Fibroblast of lung (primary cell): ENCODE results near the gene CAMTA1. TPM values are rescaled to one million over a fixed set of nuclear protein-coding genes. Genes with fewer than 3 reads are reported as not detected.
A peak's percentile ranks its signal among the peaks of the same experiment; 100 is the strongest.

Experiments
- DNase-seq, 2 donors: peaks; one replicate each; pipeline versions ENCODE4 v3.0.0 to v3.0.0-alpha.2; 2010; ENCODE audit warnings: low read depth in 2 of 2
- H2AFZ ChIP-seq: 2 replicates; pipeline ENCODE4 v1.5.1; 2012; ENCODE audit warnings: low read length, control low read depth, inconsistent platforms
- H3K27ac ChIP-seq: 2 replicates; pipeline ENCODE4 v1.5.1; 2011; ENCODE audit warnings: low read length, control low read depth; ENCODE audit not compliant: insufficient read depth
- H3K27me3 ChIP-seq: 2 replicates; pipeline ENCODE4 v1.5.1; 2011; ENCODE audit warnings: mild to moderate bottlenecking, low read length; ENCODE audit not compliant: control insufficient read depth, insufficient read depth
- H3K36me3 ChIP-seq: 2 replicates; pipeline ENCODE4 v1.5.1; 2011; ENCODE audit warnings: low read length; ENCODE audit not compliant: control insufficient read depth, insufficient read depth
- H3K4me1 ChIP-seq: 2 replicates; pipeline ENCODE4 v1.5.1; 2011; ENCODE audit warnings: low read length; ENCODE audit not compliant: control insufficient read depth, insufficient read depth; ENCODE audit errors: extremely low read depth
- H3K4me2 ChIP-seq: 2 replicates; pipeline ENCODE4 v1.5.1; 2011; ENCODE audit warnings: low read length, control low read depth; ENCODE audit not compliant: insufficient read depth; ENCODE audit errors: extremely low read depth
- H3K4me3 ChIP-seq, 4 experiments: fragments of 200-600 bp in 1 of 4; sonication (generic) in 1 of 4; replicated peaks in 1 of 4; 2 replicates each; pipeline ENCODE4 v1.5.1; 2011 to 2016; ENCODE audit warnings: low read length in 4 of 4, low read depth in 3 of 4, mild to moderate bottlenecking in 3 of 4, control low read depth in 2 of 4, inconsistent platforms in 1 of 4, mixed read lengths in 1 of 4; ENCODE audit not compliant: insufficient read depth in 1 of 4; ENCODE audit errors: control extremely low read depth in 1 of 4
- H3K79me2 ChIP-seq: 2 replicates; pipeline ENCODE4 v1.5.1; 2012; ENCODE audit warnings: mild to moderate bottlenecking, low read length, inconsistent platforms; ENCODE audit not compliant: control insufficient read depth, insufficient read depth
- H3K9ac ChIP-seq: 2 replicates; pipeline ENCODE4 v1.5.1; 2011; ENCODE audit warnings: mild to moderate bottlenecking, low read length, control low read depth; ENCODE audit not compliant: insufficient read depth
- H3K9me3 ChIP-seq: 2 replicates; pipeline ENCODE4 v1.5.1; 2012; ENCODE audit warnings: low read depth, low read length; ENCODE audit not compliant: control insufficient read depth, insufficient read depth
- H4K20me1 ChIP-seq: 2 replicates; pipeline ENCODE4 v1.5.1; 2011; ENCODE audit warnings: low read length; ENCODE audit not compliant: control insufficient read depth, insufficient read depth; ENCODE audit errors: extremely low read depth
- EZH2 ChIP-seq: IDR thresholded peaks from 2 replicates; pipeline ENCODE4 v1.5.1; 2012; ENCODE audit warnings: low read length, control low read depth, mild to moderate bottlenecking; ENCODE audit errors: missing control alignments
- polyA plus RNA-seq, 2 donors: library from polyadenylated mRNA; depleted of rRNA in 1 of 2; stranded (reverse) in 1 of 2; unstranded in 1 of 2; fragments of >200 nt; gene quantifications; 2 replicates each; pipeline ENCODE4 v1.2.1, GENCODE V29; 2011 to 2012; ENCODE audit warnings: missing spikeins in 1 of 2
- total RNA-seq: library from RNA; depleted of rRNA; stranded (reverse); fragments of >200 nt; gene quantifications from 2 replicates; pipeline ENCODE4 v1.2.1, GENCODE V29; 2014
- TF ChIP-seq, protein P1 (sequence below), 2 donors: IDR thresholded peaks in 1 of 2; conservative IDR thresholded peaks in 1 of 2; 1 replicate in 1 of 2; 2 replicates in 1 of 2; pipeline ENCODE4 v1.5.1; 2011 to 2012; ENCODE audit warnings: low read length in 2 of 2, control low read depth in 1 of 2, inconsistent platforms in 1 of 2, low read depth in 1 of 2, mild to moderate bottlenecking in 1 of 2

Gene CAMTA1
- total and polyA plus RNA-seq, 2 donors (not counting 1 experiment from before 2014, with no cell fraction given): 47.6 to 86.0 TPM

DNA sequence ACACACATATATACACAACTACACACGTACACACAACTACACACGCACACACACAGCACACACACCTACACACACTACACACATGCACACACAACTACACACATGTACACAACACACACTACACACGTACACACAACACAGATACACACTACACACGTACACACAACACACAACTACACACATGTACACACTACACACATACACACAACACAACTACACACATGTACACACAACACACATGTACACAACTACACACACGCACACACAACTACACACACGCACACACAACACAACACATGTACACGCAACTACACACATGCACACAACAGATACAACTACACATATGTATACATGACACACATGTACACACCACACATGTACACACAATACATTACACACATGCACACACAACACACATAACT is 318.1 kb downstream of the CAMTA1 start:
- H3K79me2 ChIP-seq: no peaks in the 10 kb centered on the region
- H2AFZ ChIP-seq: no peak overlapping the region
- H3K4me1 ChIP-seq: no peaks in the 10 kb centered on the region
- H3K9me3 ChIP-seq: peaks cover 6% of the 10 kb centered on the region
- no peak overlapping the region for H3K4me2 ChIP-seq
- H3K9ac ChIP-seq: no peak overlapping the region
- peak in 1 of 2 donors; percentile 15 for DNase-seq
- H3K27me3 ChIP-seq: no peaks in the 10 kb centered on the region
- H3K27ac ChIP-seq: no peak overlapping the region
- H3K36me3 ChIP-seq: no peaks in the 10 kb centered on the region
- H4K20me1 ChIP-seq: no peaks in the 10 kb centered on the region
- no peak overlapping the region for H3K4me3 ChIP-seq
- TF ChIP-seq, protein P1, sequence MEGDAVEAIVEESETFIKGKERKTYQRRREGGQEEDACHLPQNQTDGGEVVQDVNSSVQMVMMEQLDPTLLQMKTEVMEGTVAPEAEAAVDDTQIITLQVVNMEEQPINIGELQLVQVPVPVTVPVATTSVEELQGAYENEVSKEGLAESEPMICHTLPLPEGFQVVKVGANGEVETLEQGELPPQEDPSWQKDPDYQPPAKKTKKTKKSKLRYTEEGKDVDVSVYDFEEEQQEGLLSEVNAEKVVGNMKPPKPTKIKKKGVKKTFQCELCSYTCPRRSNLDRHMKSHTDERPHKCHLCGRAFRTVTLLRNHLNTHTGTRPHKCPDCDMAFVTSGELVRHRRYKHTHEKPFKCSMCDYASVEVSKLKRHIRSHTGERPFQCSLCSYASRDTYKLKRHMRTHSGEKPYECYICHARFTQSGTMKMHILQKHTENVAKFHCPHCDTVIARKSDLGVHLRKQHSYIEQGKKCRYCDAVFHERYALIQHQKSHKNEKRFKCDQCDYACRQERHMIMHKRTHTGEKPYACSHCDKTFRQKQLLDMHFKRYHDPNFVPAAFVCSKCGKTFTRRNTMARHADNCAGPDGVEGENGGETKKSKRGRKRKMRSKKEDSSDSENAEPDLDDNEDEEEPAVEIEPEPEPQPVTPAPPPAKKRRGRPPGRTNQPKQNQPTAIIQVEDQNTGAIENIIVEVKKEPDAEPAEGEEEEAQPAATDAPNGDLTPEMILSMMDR (conservative IDR thresholded peaks at IDR 0.05 in 1 of 2, IDR thresholded peaks at IDR 0.05 in 1 of 2; ENCODE audit: low read depth in 1 of 2, low read length in 2 of 2): no peak

DNA sequence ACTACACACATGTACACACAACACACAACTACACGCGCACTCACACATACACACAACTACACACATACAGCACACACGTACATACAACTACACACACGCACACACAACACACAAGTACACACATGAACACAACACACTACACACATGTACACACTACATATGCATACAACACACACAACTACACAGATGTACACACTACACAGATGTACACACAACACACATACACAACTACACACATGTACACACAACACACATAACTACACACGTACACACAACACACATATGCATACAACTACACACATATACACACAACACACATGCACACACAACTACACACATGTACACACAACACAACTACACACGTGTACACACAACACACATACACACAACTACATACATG is 318.6 kb downstream of the CAMTA1 start:
- TF ChIP-seq, protein P1 (conservative IDR thresholded peaks at IDR 0.05 in 1 of 2, IDR thresholded peaks at IDR 0.05 in 1 of 2; ENCODE audit: low read depth in 1 of 2, low read length in 2 of 2): no peak
- TF ChIP-seq EZH2: no peak
- no peak overlapping the region for H3K9ac ChIP-seq
- no peak overlapping the region for H3K4me3 ChIP-seq
- H3K4me1 ChIP-seq: no peaks in the 10 kb centered on the region
- no peaks in the 10 kb centered on the region for H3K36me3 ChIP-seq
- H3K79me2 ChIP-seq: no peaks in the 10 kb centered on the region
- H2AFZ ChIP-seq: no peak overlapping the region
- no peak overlapping the region for H3K4me2 ChIP-seq
- peak in 1 of 2 donors; percentile 2 for DNase-seq
- H3K9me3 ChIP-seq: peaks cover 6% of the 10 kb centered on the region
- H3K27ac ChIP-seq: no peak overlapping the region
- H4K20me1 ChIP-seq: no peaks in the 10 kb centered on the region
- H3K27me3 ChIP-seq: no peaks in the 10 kb centered on the region

DNA sequence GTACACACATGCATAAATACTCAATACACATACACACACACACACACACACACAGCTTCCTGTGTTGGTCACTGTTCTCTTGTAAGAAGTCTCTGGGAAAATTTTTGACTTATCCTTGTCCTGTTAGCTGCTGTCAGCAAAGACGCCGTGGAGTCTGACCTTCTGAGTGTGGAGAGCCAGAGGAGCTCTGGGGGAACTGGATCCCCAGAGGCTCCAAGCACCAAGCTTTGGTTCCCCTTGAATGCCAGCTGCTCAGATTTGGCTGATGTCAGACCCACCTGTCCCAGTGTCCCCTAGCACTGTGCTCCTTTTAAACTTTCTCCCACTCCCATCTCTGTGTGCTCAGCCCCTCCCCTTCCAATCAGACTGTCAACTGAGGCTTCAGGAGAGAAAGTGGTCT is 319.1 kb downstream of the CAMTA1 start:
- Histone ChIP-seq H3K79me2 (no peaks in the 10 kb centered on the region), H3K27ac (no peak overlapping the region), H4K20me1 (no peaks in the 10 kb centered on the region), H3K27me3 (no peaks in the 10 kb centered on the region), H3K4me1 (no peaks in the 10 kb centered on the region), H3K36me3 (no peaks in the 10 kb centered on the region), H3K4me3 (no peak overlapping the region), H3K4me2 (no peak overlapping the region), H3K9ac (no peak overlapping the region), H3K9me3 (peaks cover 6% of the 10 kb centered on the region), H2AFZ (no peak overlapping the region)
- TF ChIP-seq, protein P1 (conservative IDR thresholded peaks at IDR 0.05 in 1 of 2, IDR thresholded peaks at IDR 0.05 in 1 of 2; ENCODE audit: low read depth in 1 of 2, low read length in 2 of 2): no peak
- DNase-seq: no peak
